Thoracic aorta (tissue), 2 donors: ENCODE results near the gene DSG1. TPM values are rescaled to one million over a fixed set of nuclear protein-coding genes. Genes with fewer than 3 reads are reported as not detected.

ENCODE experiments used
- ATAC-seq: fragments of 150-250 bp; one replicate; pipeline ENCODE4 v1.8.0; 2017; ENCODE audit warnings: low read depth; ENCODE audit not compliant: insufficient number of reproducible peaks, low FRiP score
- DNase-seq: peaks from one replicate; pipeline ENCODE4 v3.0.0-alpha.2; 2020; ENCODE audit warnings: low spot score
- H3K27ac ChIP-seq, 2 donors: fragments of 200-600 bp; sonication (generic); 1 replicate in 1 of 2; 2 replicates in 1 of 2; pipeline ENCODE4 v1.5.1; 2016; ENCODE audit warnings: mild to moderate bottlenecking in 2 of 2, moderate library complexity in 2 of 2
- H3K27me3 ChIP-seq: fragments of 200-600 bp; sonication (generic); replicated peaks from 2 replicates; pipeline ENCODE4 v1.6.0; 2016; ENCODE audit warnings: mild to moderate bottlenecking; ENCODE audit not compliant: insufficient read depth
- H3K36me3 ChIP-seq: fragments of 200-600 bp; sonication (generic); one replicate; pipeline ENCODE4 v1.5.1; 2016
- H3K4me1 ChIP-seq, 2 donors: fragments of 200-600 bp; sonication (generic); 1 replicate in 1 of 2; 2 replicates in 1 of 2; pipeline versions ENCODE4 v1.5.1 to v1.6.0; 2016; ENCODE audit warnings: low read depth in 2 of 2, mild to moderate bottlenecking in 1 of 2; ENCODE audit not compliant: control insufficient read depth in 1 of 2
- H3K4me3 ChIP-seq: fragments of 200-600 bp; sonication (generic); 2 replicates; pipeline ENCODE4 v1.5.1; 2016; ENCODE audit warnings: mild to moderate bottlenecking
- H3K9me3 ChIP-seq: fragments of 200-600 bp; sonication (generic); 2 replicates; pipeline ENCODE4 v1.5.1; 2016
- total RNA-seq, 2 donors: library from RNA; depleted of rRNA; stranded (reverse); fragments of >200 nt; gene quantifications; one replicate each; pipeline versions ENCODE4 v1.1.0 to v1.2.3, GENCODE V29; 2016
- TF ChIP-seq, protein P1 (sequence below): fragments of 200-600 bp; sonication (generic); IDR thresholded peaks from one replicate; pipeline ENCODE4 v1.5.1; 2019; ENCODE audit warnings: antibody characterized with exemption

Gene DSG1
- total RNA-seq, 2 donors from 2014 or later = 1.1 TPM; not detected in 1

DNA sequence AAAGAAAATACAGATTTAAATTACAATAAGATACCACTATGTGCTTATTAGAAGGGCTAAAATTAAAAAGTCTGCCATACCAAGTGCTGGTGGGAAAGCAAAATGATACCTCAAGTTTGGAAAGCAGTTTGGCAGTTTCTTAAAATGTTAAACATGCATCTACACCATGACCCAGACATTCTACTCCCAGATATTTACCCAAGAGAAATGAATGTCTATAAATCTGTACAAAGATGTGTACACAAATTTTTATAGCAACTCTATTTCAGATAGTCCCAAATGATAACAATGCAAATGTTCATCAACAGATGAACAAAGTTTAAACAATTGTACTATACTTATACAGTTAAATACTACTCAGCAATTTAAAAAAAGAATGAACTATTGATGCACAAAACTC lies 51.5 kb downstream of the DSG1 start:
- Histone ChIP-seq H3K27ac (no peak overlapping the region), H3K9me3 (no peaks in the 10 kb centered on the region), H3K36me3 (no peaks in the 10 kb centered on the region), H3K4me3 (no peak overlapping the region), H3K4me1 (no peaks in the 10 kb centered on the region), H3K27me3 (no peaks in the 10 kb centered on the region)
- no peak for ATAC-seq
- TF ChIP-seq, protein P1, sequence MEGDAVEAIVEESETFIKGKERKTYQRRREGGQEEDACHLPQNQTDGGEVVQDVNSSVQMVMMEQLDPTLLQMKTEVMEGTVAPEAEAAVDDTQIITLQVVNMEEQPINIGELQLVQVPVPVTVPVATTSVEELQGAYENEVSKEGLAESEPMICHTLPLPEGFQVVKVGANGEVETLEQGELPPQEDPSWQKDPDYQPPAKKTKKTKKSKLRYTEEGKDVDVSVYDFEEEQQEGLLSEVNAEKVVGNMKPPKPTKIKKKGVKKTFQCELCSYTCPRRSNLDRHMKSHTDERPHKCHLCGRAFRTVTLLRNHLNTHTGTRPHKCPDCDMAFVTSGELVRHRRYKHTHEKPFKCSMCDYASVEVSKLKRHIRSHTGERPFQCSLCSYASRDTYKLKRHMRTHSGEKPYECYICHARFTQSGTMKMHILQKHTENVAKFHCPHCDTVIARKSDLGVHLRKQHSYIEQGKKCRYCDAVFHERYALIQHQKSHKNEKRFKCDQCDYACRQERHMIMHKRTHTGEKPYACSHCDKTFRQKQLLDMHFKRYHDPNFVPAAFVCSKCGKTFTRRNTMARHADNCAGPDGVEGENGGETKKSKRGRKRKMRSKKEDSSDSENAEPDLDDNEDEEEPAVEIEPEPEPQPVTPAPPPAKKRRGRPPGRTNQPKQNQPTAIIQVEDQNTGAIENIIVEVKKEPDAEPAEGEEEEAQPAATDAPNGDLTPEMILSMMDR = no peak
- no peak for DNase-seq

- DNase-seq = no peak
- no peak overlapping the region for H3K27ac ChIP-seq
- no peaks in the 10 kb centered on the region for H3K9me3 ChIP-seq
- no peaks in the 10 kb centered on the region for H3K4me1 ChIP-seq
- no peaks in the 10 kb centered on the region for H3K27me3 ChIP-seq
- no peak overlapping the region for H3K4me3 ChIP-seq
- H3K36me3 ChIP-seq = no peaks in the 10 kb centered on the region
- no peak for ATAC-seq
- TF ChIP-seq, protein P1 = no peak
Measured at GRCh38 chr18:31371989-31372388, 54.0 kb downstream of the DSG1 start.

- no peak for ATAC-seq
Measured at GRCh38 chr18:31373641-31374040, 55.7 kb downstream of the DSG1 start.

DNA sequence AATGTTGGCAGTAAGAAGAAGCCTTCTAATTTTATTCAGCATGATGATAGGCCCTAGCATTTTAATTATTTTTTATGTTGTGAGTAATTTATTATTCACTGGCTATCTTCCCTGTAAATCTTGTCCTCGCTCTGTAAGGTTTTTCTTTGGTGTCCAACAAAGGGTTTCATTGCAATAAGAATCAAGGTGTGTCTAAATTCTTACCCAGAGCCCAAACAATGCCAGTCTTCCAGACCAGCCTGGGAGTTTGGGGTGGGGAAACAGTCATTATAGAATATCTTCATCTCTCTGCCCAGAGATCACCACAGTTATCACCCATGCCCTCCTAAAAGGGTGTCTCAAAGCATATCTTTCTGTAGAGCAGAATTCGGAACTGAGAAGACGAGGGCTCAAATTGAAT lies 58.5 kb downstream of the DSG1 start, which contains the start of gene DSG4:
DSG4 (plus strand) TSS at position 301 of the 400 bp plus-strand sequence. CDS start 135 bp downstream, outside the sequence.
- Histone ChIP-seq H3K27ac (no peak within 1 kb of the TSS), H3K9me3 (no peaks in the 10 kb centered on the region), H3K36me3 (no peaks in the 10 kb centered on the region), H3K4me1 (no peaks in the 10 kb centered on the region), H3K4me3 (no peak within 1 kb of the TSS), H3K27me3 (no peaks in the 10 kb centered on the region)
- TF ChIP-seq, protein P1 = no peak
- DNase-seq (no peak), ATAC-seq (no peak)

More at GRCh38 chr18:31373641-31374040, 55.7 kb downstream of the DSG1 start:
- Histone ChIP-seq H3K4me1 (no peaks in the 10 kb centered on the region), H3K4me3 (no peak overlapping the region), H3K27ac (no peak overlapping the region), H3K27me3 (no peaks in the 10 kb centered on the region), H3K36me3 (no peaks in the 10 kb centered on the region), H3K9me3 (no peaks in the 10 kb centered on the region)
- no peak for DNase-seq
- TF ChIP-seq, protein P1 = no peak

DNA sequence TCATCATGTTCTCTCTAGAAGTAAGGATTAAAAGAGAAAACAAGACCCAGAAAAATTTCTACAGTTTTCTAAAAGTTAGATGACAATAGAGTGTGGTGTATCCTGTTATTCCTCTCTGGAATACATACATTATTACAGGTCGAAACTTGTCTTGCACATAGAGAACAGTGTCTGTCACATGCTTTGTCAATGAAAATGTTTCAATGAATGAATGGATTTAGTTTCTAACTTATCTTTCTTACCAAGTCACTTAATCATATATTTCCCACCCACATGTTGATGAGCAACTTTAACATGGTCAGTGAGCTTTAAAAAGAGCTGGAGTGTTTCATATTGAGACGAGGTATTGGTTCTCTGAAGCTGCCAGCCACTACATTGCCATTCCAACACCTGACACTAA lies 63.0 kb downstream of the DSG1 start:
- Histone ChIP-seq H3K27me3 (no peaks in the 10 kb centered on the region), H3K36me3 (no peaks in the 10 kb centered on the region), H3K4me3 (no peak overlapping the region), H3K9me3 (no peaks in the 10 kb centered on the region), H3K27ac (no peak overlapping the region), H3K4me1 (no peaks in the 10 kb centered on the region)
- ATAC-seq = no peak
- TF ChIP-seq, protein P1 = no peak
- DNase-seq = no peak
